HT-29 (cell line): ENCODE results near the gene PEPD. TPM values are rescaled to one million over a fixed set of nuclear protein-coding genes. Genes with fewer than 3 reads are reported as not detected.

Experiments used
- DNase-seq: peaks from one replicate; pipeline ENCODE4 v3.0.0-alpha.2; 2015; ENCODE audit warnings: low spot score
- total RNA-seq: library from RNA; depleted of rRNA; stranded (reverse); fragments of >200 nt; shearing (Covaris generic); gene quantifications from 2 replicates; pipeline ENCODE4 v1.2.3, GENCODE V29; 2014

The PEPD gene
- total RNA-seq, 1 experiment from 2014 or later: 66.1 TPM

GRCh38 chr19:33512021-33512420, 9.6 kb downstream of the PEPD start:
- no peak for DNase-seq

GRCh38 chr19:33511346-33511745, 10.2 kb downstream of the PEPD start:
- no peak for DNase-seq

GRCh38 chr19:33510462-33511194, 11.0 kb downstream of the PEPD start:
- DNase-seq: no peak

- DNase-seq: no peak
Measured at GRCh38 chr19:33509774-33510173, 11.8 kb downstream of the PEPD start.

- DNase-seq: no peak
Measured at GRCh38 chr19:33508941-33509614, 12.5 kb downstream of the PEPD start.

GRCh38 chr19:33508431-33508830, 13.2 kb downstream of the PEPD start:
- DNase-seq: no peak

- DNase-seq: no peak
Measured at GRCh38 chr19:33508009-33508408, 13.6 kb downstream of the PEPD start.

- DNase-seq: peak; percentile 64
Measured at GRCh38 chr19:33507021-33507956, 14.3 kb downstream of the PEPD start.

GRCh38 chr19:33506498-33506897, 15.1 kb downstream of the PEPD start:
- DNase-seq: no peak

- no peak for DNase-seq
Measured at GRCh38 chr19:33505823-33506222, 15.8 kb downstream of the PEPD start.

- no peak for DNase-seq
Measured at GRCh38 chr19:33505148-33505547, 16.4 kb downstream of the PEPD start.

- no peak for DNase-seq
Measured at GRCh38 chr19:33504058-33504444, 17.5 kb downstream of the PEPD start.

- no peak for DNase-seq
Measured at GRCh38 chr19:33503433-33504057, 18.0 kb downstream of the PEPD start.

GRCh38 chr19:33503030-33503429, 18.6 kb downstream of the PEPD start:
- DNase-seq: peak; percentile 17

GRCh38 chr19:33502521-33502920, 19.1 kb downstream of the PEPD start:
- DNase-seq: no peak

GRCh38 chr19:33501693-33502356, 19.8 kb downstream of the PEPD start:
- no peak for DNase-seq

- DNase-seq: no peak
Measured at GRCh38 chr19:33500991-33501390, 20.6 kb downstream of the PEPD start.

- DNase-seq: no peak
Measured at GRCh38 chr19:33500586-33500985, 21.0 kb downstream of the PEPD start.

GRCh38 chr19:33499671-33500506, 21.7 kb downstream of the PEPD start:
- no peak for DNase-seq

GRCh38 chr19:33499248-33499647, 22.3 kb downstream of the PEPD start:
- no peak for DNase-seq
